GM19193 (cell line): Measurements from ENCODE around the gene DSG3.

Experiments used
- POLR2A ChIP-seq: IDR thresholded peaks from 4 replicates; pipeline ENCODE4 v1.6.1; 2011; ENCODE audit not compliant: insufficient read depth, insufficient read length; ENCODE audit errors: extremely low read depth

Gene DSG3

DNA sequence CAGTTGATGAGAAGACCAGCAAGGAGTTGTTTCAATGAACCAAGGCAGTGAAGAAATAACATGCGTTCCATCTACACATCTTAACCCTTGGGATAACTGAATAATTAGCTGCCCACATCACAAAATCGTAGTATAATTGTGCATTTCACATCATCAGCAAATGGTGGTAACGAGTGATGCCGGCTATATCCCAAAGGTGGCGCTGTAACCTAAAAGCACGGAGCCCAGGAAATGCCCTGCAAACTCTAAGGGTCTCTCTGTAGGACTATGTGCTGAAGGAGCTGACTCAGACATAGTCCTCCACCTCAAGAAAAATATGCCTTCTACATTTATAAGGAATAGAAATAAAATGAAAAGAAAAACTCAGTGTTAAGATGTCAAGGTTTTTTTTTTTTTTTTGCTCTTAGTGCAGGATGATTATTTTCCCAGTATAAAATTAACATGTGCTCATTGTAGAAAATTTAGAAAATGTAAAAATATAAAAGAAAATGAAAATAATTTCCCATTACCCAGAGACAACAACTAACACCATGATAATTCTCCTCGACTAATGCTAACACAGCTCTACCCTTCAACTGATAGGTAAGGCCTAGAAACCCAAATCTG is 23.1 kb upstream of the DSG3 start:
- TF ChIP-seq POLR2A, result no peak

DNA sequence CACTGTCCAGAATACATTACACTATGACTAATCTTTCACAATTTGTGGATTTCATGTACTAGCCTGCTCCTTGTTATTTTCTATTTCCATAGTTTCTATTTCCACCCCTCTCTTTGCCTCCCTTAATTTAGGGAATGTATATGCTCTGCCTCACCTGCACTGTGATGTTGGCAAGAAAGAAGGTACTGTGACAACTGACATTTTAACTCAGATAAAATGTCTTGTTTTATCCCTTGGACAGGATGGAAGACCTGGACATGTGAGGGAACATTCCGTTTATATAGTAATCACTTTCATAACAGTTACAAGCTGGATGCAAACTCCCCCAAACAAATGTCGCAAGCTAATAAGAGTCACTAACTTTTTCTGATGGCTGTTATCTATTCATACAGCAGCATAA is 21.5 kb upstream of the DSG3 start:
- no peak for TF ChIP-seq POLR2A

DNA sequence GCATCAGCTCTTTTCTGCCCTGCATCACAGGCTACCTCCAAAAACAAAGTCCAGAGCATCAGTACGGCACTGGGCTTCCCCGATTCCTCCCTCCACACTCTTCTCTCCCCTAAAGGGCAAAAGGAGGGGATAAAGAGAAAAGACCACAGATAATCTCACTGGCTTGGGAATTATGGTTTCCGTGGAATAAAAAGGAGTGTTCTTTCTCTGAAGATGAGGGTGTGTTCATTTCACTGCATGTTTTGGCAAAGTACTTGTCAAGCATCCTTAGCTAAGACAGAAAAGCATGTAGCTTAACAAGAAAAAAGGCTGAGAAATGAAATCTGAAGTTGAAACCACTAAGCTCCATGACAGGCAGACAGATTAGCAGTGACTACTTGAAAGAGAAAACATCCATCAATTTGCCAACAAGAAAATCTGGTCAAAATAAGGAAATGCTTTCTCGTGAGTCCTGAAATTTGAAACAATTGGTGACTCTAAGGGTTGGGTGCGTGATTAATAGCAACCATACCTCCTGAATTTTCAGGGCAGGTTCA is 20.6 kb upstream of the DSG3 start:
- TF ChIP-seq POLR2A, result no peak

DNA sequence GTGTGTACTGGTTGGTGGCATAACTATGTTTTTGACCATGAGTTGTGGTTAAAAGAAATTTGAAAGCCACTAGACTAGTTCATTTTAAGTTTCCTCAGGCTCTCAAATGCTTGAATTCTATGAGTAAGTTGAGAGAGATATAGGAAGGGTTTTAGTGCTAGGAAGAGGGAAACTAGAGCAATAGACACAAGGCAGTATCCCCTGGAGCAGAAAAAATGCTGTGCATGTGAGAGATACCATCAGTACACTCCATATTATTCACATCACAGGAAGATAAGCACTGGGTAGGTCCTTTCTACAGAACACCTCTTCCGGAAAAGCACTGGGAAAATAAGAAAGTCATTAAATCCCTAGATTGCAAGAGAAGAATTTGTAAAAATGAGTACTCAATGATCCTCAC is 19.3 kb upstream of the DSG3 start:
- no peak for TF ChIP-seq POLR2A

DNA sequence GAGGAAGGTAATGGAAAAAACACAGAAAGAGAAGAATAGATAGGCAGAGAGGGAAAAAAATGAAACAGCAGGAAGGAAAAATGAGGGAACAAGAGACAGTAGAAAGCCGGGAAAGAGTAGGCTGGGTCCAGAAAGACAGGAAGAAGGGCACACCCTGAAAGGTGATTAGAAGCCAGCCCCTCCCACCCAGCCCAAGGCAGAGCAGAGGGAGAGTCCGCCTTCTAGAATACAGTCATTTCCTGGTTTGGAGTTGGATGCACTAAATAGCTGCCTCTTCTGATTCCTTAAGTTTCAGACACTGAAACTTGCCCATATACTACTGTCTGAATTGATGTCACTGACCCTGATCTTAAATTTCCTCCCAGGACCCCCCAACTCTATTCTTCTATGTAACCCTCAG is 17.9 kb upstream of the DSG3 start:
- TF ChIP-seq POLR2A, result no peak

DNA sequence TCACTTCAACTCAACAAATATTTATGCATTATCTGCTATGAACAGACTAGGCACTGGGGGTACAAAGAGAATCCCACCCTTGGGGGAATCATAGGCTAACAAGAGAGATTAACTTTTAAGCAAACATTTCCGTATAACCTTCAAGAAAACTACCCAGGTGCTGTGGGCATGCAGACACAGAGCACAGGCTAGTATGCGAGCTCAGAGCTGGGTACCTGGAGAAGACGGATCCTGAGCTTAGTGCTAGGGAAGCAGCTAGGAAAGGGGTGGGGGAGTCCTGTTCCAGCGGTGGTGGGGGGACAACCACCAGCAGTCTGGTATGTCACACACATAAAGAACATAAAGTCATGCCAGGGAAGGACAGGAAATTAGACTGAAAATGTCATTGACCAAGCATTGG is 17.5 kb upstream of the DSG3 start:
- TF ChIP-seq POLR2A, result no peak

DNA sequence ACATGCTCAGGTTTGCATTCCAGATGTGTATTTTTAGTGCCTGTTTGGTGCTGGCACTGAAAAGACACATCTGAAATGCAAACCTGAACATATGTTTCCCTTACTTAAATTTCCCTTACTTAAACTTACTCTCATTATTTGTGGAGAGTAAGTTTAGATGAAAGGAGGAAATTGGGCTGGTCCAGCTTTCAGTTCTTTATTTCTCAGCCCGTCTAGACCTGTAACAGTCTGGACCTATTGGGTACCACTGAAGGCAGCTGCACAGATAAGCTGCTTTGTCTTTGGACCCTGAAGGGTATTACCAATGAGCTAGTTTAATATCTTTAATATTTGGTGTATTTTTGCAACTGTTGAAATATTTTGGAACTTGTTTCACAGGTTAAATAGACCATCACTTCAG is 17.0 kb upstream of the DSG3 start:
- TF ChIP-seq POLR2A, result no peak

DNA sequence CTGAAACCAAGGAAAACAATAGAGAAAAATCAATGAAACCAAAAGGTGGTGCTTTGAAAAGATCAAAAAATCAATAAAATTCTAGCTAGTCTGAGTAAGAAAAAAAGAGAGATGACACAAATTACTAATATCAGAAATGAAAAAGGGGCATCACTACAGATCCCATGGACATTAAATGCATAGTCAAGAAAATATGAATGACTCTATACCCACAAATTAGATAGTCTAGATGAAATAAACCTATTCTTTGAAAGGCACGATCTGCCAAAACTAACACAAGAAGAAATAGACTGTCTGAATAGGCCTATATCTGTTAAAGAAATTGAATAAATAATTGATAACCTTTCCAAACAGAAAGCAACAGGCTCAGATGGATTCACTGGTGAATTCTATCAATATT is 15.2 kb upstream of the DSG3 start:
- TF ChIP-seq POLR2A, result no peak

DNA sequence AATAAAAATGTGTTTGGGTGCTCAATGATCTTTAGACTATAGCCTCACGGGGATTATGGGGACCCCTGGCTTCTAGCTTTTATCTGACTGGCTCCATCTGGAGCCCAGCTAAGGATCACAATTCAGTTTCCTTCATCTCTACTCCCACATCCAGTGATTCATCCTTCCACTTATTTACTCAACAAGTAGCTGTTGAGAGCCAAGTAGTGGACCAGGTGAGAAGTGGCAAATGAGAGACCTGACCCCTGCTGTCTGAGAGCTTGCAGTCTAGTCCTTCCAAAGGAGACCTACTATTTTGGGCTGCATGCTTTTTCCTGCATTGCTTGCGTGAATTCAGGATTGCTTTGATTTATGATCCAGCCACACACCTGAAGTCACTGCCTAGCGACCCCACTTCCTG is 10.7 kb upstream of the DSG3 start:
- no peak for TF ChIP-seq POLR2A

DNA sequence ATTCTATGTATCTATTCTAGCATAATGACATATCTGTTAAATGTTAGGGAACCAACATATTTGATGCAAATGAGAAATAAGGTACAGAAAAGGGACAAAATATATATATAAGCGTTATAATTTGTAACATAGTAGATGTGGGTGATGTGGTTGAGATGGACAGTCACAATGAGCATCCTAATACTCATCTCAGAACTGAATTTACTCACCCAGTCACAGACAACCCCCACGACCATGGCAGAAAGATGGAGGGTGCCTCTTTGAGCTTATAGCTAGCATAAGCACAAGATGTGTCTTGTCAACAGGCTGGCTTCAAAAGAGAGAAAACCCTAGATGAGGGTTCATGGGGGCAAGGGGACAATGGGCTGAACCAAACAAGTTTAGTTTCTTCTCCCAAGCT is 9.1 kb upstream of the DSG3 start:
- TF ChIP-seq POLR2A, result no peak

DNA sequence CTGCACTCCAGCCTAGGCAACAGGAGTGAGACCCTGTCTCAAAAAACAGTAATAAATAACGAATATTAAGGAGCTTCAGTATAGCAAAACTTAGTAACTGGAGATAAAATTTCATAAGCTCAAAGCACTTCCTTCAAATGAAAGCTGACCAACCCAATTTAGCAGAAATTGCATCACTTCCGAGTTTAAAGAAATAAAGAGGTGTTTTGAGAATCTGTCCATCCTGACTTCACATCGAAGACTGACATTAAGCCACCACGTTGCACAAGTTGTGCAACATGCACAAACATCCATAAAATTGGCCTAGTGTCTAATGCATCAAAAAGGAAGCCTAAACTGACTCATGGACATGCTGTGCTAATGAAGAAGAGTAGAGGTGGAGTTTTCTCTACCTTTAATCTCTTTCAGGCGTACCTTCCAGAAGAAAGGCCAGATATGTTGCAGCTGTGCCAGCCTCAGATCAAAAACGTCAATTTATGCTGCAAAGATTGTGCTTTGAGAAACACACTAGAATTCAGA is 7.7 kb upstream of the DSG3 start:
- no peak for TF ChIP-seq POLR2A

DNA sequence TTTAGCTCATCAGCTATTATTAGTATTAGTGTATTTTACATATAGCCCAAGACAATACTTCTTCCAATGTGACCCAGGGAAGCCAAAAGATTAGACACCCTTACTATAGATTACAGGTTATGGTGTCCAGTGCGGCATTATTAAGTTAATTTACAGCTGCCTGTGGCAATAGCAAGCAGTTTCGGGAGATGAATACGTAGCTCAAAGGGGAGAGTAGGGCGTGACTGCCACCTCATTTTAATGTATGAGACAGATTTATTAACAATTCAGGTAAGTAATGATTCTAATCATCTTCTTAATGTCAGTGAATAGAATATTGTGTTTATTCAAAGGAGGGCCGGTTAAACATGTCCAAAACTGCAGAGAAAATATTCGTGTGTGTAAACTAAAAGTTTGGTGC is 6.8 kb upstream of the DSG3 start:
- no peak for TF ChIP-seq POLR2A

DNA sequence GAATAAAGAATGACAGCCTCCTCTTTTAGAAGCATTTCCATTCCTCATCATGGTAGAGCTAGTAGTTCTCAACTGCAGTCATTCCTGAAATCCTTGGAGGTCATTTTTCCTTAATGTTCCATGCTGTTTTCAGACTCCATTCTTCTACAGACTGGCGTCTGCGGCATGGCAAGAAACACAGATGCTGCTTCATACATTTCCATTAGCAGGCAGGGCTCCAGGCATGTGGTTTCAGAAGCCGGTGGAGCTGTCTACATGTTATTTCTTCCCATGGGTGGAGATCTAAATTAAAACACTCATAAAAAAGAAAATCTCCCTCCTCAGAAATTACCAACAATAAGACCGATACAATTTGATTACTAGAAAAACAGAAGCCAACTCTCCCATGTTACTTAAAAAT is 6.0 kb upstream of the DSG3 start:
- no peak for TF ChIP-seq POLR2A

DNA sequence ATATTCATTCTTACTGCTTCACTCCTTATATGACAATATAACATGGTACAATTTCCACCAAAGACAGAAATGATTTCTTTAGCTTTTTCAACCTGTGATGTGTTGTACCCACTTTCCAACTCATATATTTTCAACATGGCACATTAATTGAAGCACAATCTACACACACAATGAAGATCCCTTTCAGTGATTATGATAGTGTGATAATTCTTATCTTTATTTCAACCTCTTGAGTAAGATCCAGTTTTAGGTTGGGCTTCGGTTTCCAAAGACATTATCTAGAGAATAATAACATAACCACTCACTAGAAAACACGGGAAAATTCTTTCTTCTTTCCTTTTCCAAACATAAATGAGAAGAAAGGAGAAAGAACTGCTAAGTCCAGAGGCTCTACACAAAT is 3.4 kb upstream of the DSG3 start:
- TF ChIP-seq POLR2A, result no peak

DNA sequence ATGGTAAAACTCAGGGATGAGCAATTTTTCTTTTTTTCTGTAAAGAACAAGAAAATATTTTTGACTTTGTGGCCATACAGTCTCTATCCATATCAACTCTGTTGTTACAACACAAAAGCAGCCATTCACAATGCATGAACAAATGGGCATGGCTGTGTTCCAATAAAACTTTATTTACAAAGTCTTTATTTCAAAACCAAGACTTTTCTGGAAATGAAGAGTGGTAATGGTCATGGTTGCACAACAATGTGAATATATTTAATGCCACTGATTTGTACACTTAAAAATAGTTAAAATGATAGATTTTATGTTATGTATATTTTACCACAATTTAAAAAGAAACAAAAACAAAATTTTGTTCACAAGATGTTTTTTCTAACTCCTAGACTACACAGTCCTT is 1.6 kb upstream of the DSG3 start:
- TF ChIP-seq POLR2A, result no peak

DNA sequence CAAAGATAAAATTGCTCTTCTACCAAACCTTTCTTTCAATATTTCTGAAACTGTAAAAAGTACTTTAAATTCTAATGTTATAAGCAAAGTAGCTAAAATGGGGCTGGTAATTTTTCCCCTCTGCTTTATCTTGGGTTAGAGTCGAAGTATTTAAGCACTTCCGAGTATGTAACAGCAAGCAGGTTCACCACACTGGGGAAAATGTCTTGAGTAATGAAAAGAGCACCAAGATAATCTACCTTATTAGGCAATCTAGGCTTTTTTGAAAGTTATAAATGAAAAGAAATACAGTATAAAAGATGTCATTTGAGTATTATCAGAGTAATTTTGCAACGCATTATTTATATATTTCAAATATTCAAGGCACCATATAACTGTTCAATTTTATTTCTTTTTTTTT is 687 bp upstream of the DSG3 start:
- TF ChIP-seq POLR2A, result no peak

DNA sequence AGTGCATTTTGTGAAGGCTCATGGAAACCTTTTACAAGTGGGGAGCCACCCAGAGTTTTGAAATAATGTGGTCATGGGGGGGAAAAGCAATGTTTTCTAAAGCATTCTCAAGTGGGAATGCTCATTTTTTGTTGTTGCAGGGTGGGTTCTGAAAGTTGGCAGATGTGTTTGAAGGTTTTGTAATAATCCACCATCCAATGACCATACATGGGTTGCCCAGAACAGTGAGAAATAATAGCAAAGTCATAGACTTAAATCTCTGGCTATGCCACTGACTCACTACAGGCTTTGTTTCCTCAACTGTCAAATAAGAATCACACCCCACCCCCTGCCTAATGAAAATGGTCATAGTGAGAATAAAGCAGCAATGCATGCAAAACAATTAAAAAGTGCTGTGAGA is 2.9 kb downstream of the DSG3 start:
- TF ChIP-seq POLR2A, result no peak
